Smooth muscle cell (in vitro differentiated cells): ENCODE results near the gene COL4A1. TPM values are rescaled to one million over a fixed set of nuclear protein-coding genes. Genes with fewer than 3 reads are reported as not detected.

Experiments
- DNase-seq: peaks from one replicate; lab custom pipeline; 2025; ENCODE audit not compliant: unreplicated experiment; lab: John Stamatoyannopoulos, UW
- H2AFZ ChIP-seq: fragments of 200-600 bp; sonication (generic); 2 replicates; pipeline ENCODE4 v1.6.0; 2016; ENCODE audit warnings: antibody characterized with exemption, low read depth, mild to moderate bottlenecking
- H3F3A ChIP-seq: fragments of 200-600 bp; sonication (generic); 2 replicates; pipeline ENCODE4 v1.6.0; 2017; ENCODE audit warnings: antibody characterized with exemption, low read depth
- H3K27ac ChIP-seq: fragments of 200-600 bp; sonication (generic); 2 replicates; pipeline ENCODE4 v1.5.1; 2016; ENCODE audit warnings: low read depth, mild to moderate bottlenecking
- H3K27me3 ChIP-seq: fragments of 200-600 bp; sonication (generic); 2 replicates; pipeline ENCODE4 v1.6.1; 2016; ENCODE audit warnings: low read depth, mild to moderate bottlenecking
- H3K36me3 ChIP-seq: fragments of 200-600 bp; sonication (generic); 2 replicates; pipeline ENCODE4 v1.5.1; 2016; ENCODE audit warnings: low read depth
- H3K4me1 ChIP-seq: fragments of 200-600 bp; sonication (generic); 2 replicates; pipeline ENCODE4 v1.5.1; 2016; ENCODE audit warnings: low read depth
- H3K4me2 ChIP-seq: fragments of 200-600 bp; sonication (generic); 2 replicates; pipeline ENCODE4 v1.6.0; 2016; ENCODE audit warnings: mild to moderate bottlenecking
- H3K4me3 ChIP-seq: fragments of 200-600 bp; sonication (generic); 2 replicates; pipeline ENCODE4 v1.5.1; 2016; ENCODE audit warnings: mild to moderate bottlenecking
- H3K79me2 ChIP-seq: fragments of 200-600 bp; sonication (generic); 2 replicates; pipeline ENCODE4 v1.6.0; 2016; ENCODE audit warnings: low read depth, mild to moderate bottlenecking
- H3K9ac ChIP-seq: fragments of 200-600 bp; sonication (generic); 2 replicates; pipeline ENCODE4 v1.6.0; 2016; ENCODE audit warnings: low read depth
- H3K9me3 ChIP-seq: fragments of 200-600 bp; sonication (generic); replicated peaks from 2 replicates; pipeline ENCODE4 v1.5.1; 2016; ENCODE audit warnings: low read depth
- H4K20me1 ChIP-seq: fragments of 200-600 bp; sonication (generic); 2 replicates; pipeline ENCODE4 v1.6.0; 2016; ENCODE audit warnings: low read depth
- WGBS: methylation state at CpG from one replicate; pipeline ENCODE4 v1.1.7; 2016; ENCODE audit warnings: low lambda C conversion rate; 5-methylcytosine and 5-hydroxymethylcytosine counted together
- polyA plus RNA-seq: library from polyadenylated mRNA; unstranded; fragments of >200 nt; fragmentation: Nextera tagmentation; extraction: Ambion mirVana; gene quantifications from 2 replicates; pipeline ENCODE4 v1.2.1, GENCODE V29; 2016
- total RNA-seq: library from RNA; depleted of rRNA; stranded (reverse); fragments of >200 nt; gene quantifications from 2 replicates; pipeline ENCODE4 v1.2.3, GENCODE V29; 2014
- TF ChIP-seq, protein P1 (sequence below): fragments of 200-600 bp; sonication (generic); IDR thresholded peaks from 2 replicates; pipeline ENCODE4 v1.5.1; 2017; ENCODE audit warnings: borderline replicate concordance, mild to moderate bottlenecking, antibody characterized with exemption; ENCODE audit not compliant: insufficient read depth, poor library complexity, severe bottlenecking

COL4A1 gene
- total and polyA plus RNA-seq, 2 experiments from 2014 or later, result 2,409 to 4,372 TPM

DNA sequence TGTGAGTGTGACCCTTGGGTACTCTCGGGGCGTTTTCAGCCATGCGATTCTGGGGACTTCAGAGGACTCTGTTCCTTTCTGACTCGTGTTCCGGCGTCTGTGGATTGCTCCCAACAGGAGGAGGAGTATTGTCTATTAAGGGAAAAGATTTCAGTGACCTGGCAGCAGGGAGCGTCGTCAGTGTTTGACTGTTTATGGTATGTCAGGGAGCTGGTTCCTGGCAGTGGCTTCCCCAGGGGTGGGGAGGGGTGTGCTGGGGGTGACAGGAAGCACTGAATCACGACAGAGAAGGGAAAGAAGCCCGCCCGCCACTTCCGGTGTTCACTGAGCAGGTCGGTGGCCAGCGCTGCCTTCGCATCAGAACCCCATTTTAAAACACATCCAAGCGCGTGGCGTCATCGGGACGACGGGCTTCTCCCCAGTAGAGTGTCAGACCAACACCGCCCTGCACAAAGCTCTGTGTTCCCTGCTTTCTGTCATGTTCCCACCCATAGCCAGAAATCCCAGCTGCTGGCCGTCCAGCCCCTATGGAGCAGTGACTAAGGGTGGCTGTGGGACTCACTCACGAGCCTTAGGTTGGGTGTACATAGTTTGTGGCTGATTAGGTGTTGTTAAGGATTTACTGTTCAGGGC lies 34.0 kb upstream of the COL4A1 start:
- no peaks in the 10 kb centered on the region for H3K9me3 ChIP-seq
- H3K4me1 ChIP-seq, result peaks cover 61% of the 10 kb centered on the region
- peaks cover 98% of the 10 kb centered on the region for H4K20me1 ChIP-seq
- peaks cover 95% of the 10 kb centered on the region for H3K79me2 ChIP-seq
- H3K27me3 ChIP-seq, result no peaks in the 10 kb centered on the region
- TF ChIP-seq, protein P1, sequence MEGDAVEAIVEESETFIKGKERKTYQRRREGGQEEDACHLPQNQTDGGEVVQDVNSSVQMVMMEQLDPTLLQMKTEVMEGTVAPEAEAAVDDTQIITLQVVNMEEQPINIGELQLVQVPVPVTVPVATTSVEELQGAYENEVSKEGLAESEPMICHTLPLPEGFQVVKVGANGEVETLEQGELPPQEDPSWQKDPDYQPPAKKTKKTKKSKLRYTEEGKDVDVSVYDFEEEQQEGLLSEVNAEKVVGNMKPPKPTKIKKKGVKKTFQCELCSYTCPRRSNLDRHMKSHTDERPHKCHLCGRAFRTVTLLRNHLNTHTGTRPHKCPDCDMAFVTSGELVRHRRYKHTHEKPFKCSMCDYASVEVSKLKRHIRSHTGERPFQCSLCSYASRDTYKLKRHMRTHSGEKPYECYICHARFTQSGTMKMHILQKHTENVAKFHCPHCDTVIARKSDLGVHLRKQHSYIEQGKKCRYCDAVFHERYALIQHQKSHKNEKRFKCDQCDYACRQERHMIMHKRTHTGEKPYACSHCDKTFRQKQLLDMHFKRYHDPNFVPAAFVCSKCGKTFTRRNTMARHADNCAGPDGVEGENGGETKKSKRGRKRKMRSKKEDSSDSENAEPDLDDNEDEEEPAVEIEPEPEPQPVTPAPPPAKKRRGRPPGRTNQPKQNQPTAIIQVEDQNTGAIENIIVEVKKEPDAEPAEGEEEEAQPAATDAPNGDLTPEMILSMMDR, result no peak
- H3F3A ChIP-seq, result peaks cover 87% of the 10 kb centered on the region
- peak overlapping the region; percentile 72 for H3K4me2 ChIP-seq
- WGBS, result 21% methylated on average over 21 of the region's 24 CpGs
- peak overlapping the region; percentile 81 for H3K9ac ChIP-seq
- H3K36me3 ChIP-seq, result peaks cover 1% of the 10 kb centered on the region
- no peak overlapping the region for H2AFZ ChIP-seq
- peak overlapping the region; percentile 96 for H3K27ac ChIP-seq
- DNase-seq, result peak; percentile 58
- H3K4me3 ChIP-seq, result no peak overlapping the region

DNA sequence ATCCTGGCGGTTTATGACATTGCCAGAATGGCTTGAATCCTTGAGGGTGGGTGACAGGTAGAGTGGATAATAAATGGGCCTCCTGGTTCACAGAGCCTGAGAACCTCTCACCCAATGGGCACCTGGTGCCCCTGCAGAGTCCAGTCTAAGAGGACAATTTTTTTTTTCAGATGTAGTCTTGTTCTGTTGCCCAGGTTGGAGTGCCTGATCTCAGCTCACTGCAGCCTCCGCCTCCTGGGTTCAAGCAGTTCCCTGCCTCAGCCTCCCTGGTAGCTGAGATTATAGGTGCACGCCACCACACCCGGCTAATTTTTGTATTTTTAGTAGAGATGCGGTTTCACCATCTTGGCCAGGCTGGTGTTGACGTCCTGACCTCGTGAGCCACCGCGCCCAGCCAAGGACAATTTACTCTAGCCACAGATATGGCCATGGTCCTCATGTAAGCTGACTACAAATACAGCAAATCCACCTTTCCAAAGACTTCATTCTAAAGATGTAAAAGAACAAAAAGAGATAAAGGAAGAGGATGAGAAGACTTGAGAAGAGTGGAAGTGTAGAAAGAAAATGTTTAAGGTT lies 33.1 kb upstream of the COL4A1 start:
- TF ChIP-seq, protein P1, result no peak
- peak overlapping the region; percentile 72 for H3K4me2 ChIP-seq
- peaks cover 61% of the 10 kb centered on the region for H3K4me1 ChIP-seq
- 83% methylated on average over 9 of the region's 9 CpGs for WGBS
- peak overlapping the region; percentile 96 for H3K27ac ChIP-seq
- H3K36me3 ChIP-seq, result peaks cover 5% of the 10 kb centered on the region
- H3K4me3 ChIP-seq, result no peak overlapping the region
- H3K9ac ChIP-seq, result peak overlapping the region; percentile 81
- no peak overlapping the region for H2AFZ ChIP-seq
- no peaks in the 10 kb centered on the region for H3K27me3 ChIP-seq
- H4K20me1 ChIP-seq, result peaks cover 97% of the 10 kb centered on the region
- H3F3A ChIP-seq, result peaks cover 87% of the 10 kb centered on the region
- no peaks in the 10 kb centered on the region for H3K9me3 ChIP-seq
- no peak for DNase-seq
- peaks cover 95% of the 10 kb centered on the region for H3K79me2 ChIP-seq

DNA sequence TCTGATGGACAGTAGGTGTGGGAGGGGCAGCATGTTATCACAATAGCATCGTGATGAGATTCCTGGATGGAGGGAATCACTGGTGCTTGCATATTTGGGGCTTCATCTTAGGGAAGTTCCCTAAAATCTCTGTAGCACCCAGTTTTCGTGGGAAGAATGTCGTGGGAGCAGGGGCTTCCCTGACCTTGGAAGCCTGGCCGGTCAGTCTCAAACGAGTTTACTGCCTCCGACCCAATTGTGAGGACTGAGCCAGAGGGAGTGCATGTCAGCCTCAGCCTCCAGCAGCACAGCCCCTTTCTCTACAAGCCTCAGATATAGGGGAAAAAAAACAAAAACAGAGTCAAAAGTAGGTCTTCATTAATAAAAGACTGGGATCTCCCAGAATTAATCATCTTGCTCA lies 32.3 kb upstream of the COL4A1 start:
- Histone ChIP-seq H3K4me3 (no peak overlapping the region), H3F3A (peaks cover 83% of the 10 kb centered on the region), H3K36me3 (peaks cover 5% of the 10 kb centered on the region), H3K27ac (peak overlapping the region; percentile 96), H2AFZ (no peak overlapping the region), H4K20me1 (peaks cover 96% of the 10 kb centered on the region), H3K9ac (peak overlapping the region; percentile 23), H3K9me3 (no peaks in the 10 kb centered on the region), H3K79me2 (peaks cover 95% of the 10 kb centered on the region), H3K4me2 (peak overlapping the region; percentile 72), H3K27me3 (no peaks in the 10 kb centered on the region), H3K4me1 (peaks cover 61% of the 10 kb centered on the region)
- no peak for DNase-seq
- TF ChIP-seq, protein P1, result no peak
- 65% methylated on average over 6 of the region's 6 CpGs for WGBS
